ENCODE data around the gene ZNF367.

DNA sequence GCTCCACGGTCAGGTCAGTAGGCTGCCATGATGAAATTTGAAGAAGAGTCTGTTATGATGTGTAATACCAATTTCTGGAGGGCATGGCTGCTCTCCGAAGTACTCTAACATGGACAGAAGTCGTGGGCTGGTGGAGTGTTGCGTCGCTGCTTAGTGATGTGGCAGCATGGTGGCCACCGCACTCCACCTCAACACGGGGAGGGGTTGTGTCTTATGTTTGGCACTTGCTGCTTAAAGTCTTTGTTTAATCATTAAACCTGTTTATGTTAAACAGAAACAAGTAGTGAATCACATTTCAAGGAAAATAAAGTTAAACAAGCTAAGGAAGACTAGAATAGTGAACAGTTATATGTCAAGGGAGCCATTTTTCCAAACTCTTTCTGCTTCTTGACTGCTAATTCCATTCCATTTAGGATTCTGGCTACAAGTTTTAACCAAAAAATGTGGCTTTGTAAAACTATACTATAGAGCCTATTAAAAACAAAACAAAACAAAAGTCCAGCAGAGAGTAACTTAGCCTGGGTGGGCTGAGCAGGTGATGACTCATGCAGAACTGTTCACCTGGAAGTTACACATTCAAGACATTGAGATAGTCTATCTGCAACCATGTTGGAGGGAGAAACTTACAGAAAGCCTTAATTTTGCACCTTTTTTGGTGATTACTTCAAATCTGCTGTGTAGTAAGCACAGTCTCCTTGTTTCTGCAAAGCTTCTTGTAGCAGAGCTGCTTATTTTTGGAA is 41.3 kb upstream of the ZNF367 start:
- TF ChIP-seq POLR2A (IDR thresholded peaks at IDR 0.05; ENCODE audit: low read length) = no peak
- no peak for TF ChIP-seq GATA1 (IDR thresholded peaks at IDR 0.05; ENCODE audit: low read depth, low read length)
